Measurements from ENCODE around the gene RAD51D. TPM values are rescaled to one million over a fixed set of nuclear protein-coding genes. Genes with fewer than 3 reads are reported as not detected.

RAD51D gene
- total and polyA plus RNA-seq, 11 donors: 2.1 to 9.2 (median 5.0) TPM

GRCh38 chr17:35103271-35103670 is 16.4 kb downstream of the RAD51D start:
- no peak overlapping the region for H3K27ac ChIP-seq
- no peaks in the 10 kb centered on the region for H3K4me1 ChIP-seq
- intact Hi-C loops (cut with DNase I): no loop called here
- no peak for TF ChIP-seq POLR2A (IDR thresholded peaks at IDR 0.05)
- no peaks in the 10 kb centered on the region for H3K27me3 ChIP-seq
- DNase-seq: no peak
- 94 to 99% (median 98%) methylated on average over 5 of the region's 5 CpGs for WGBS, 4 donors
- ATAC-seq: no peak
- no peak overlapping the region for H3K4me3 ChIP-seq
- H3K36me3 ChIP-seq: peaks cover 0 to 79% (median 61%) of the 10 kb centered on the region in 9 donors
- no peaks in the 10 kb centered on the region for H3K9me3 ChIP-seq

GRCh38 chr17:35101725-35102124 is 17.9 kb downstream of the RAD51D start:
- no peak overlapping the region for H3K27ac ChIP-seq
- no peaks in the 10 kb centered on the region for H3K9me3 ChIP-seq
- DNase-seq: no peak
- intact Hi-C loops (cut with DNase I): no loop called here
- no peaks in the 10 kb centered on the region for H3K27me3 ChIP-seq
- peaks cover 0 to 84% (median 61%) of the 10 kb centered on the region in 9 donors for H3K36me3 ChIP-seq
- no peak overlapping the region for H3K4me3 ChIP-seq
- TF ChIP-seq CTCF (IDR thresholded peaks at IDR 0.05): no peak
- TF ChIP-seq POLR2A (IDR thresholded peaks at IDR 0.05): no peak
- whole genome bisulfite sequencing, 4 donors: 93 to 99% (median 98%) methylated on average over 2 of the region's 2 CpGs
- ATAC-seq: no peak
- no peaks in the 10 kb centered on the region for H3K4me1 ChIP-seq

- Histone ChIP-seq H3K27me3 (no peaks in the 10 kb centered on the region), H3K4me3 (no peak overlapping the region), H3K27ac (no peak overlapping the region), H3K36me3 (peaks cover 0 to 82% (median 54%) of the 10 kb centered on the region in 9 donors), H3K9me3 (no peaks in the 10 kb centered on the region), H3K4me1 (no peaks in the 10 kb centered on the region)
- no peak for ATAC-seq
- intact Hi-C loops (cut with DNase I): no loop called here
- TF ChIP-seq CTCF (IDR thresholded peaks at IDR 0.05) (no peak), POLR2A (IDR thresholded peaks at IDR 0.05) (no peak)
- WGBS, 4 donors: 96 to 97% (median 96%) methylated on average over 14 of the region's 14 CpGs
- DNase-seq: no peak
Measured at GRCh38 chr17:35101036-35101435, 18.6 kb downstream of the RAD51D start.

GRCh38 chr17:35099908-35100307 is 19.8 kb downstream of the RAD51D start:
- no peak for TF ChIP-seq CTCF (IDR thresholded peaks at IDR 0.05)
- no peak for TF ChIP-seq POLR2A (IDR thresholded peaks at IDR 0.05)
- WGBS, 4 donors: 86 to 93% (median 91%) methylated on average over 3 of the region's 3 CpGs
- intact Hi-C loops (cut with DNase I): no loop called here
- DNase-seq (no peak), ATAC-seq (no peak)
- H3K36me3 ChIP-seq: peaks cover 0 to 71% (median 44%) of the 10 kb centered on the region in 9 donors
- H3K9me3 ChIP-seq: no peaks in the 10 kb centered on the region
- no peak overlapping the region for H3K4me3 ChIP-seq
- H3K27ac ChIP-seq: no peak overlapping the region
- H3K27me3 ChIP-seq: no peaks in the 10 kb centered on the region
- H3K4me1 ChIP-seq: no peaks in the 10 kb centered on the region

- WGBS, 4 donors: 85 to 92% (median 86%) methylated on average over 2 of the region's 2 CpGs
- intact Hi-C loops (cut with DNase I): no loop called here
- H3K27me3 ChIP-seq: no peaks in the 10 kb centered on the region
- no peaks in the 10 kb centered on the region for H3K9me3 ChIP-seq
- no peak overlapping the region for H3K27ac ChIP-seq
- no peak for ATAC-seq
- DNase-seq: no peak
- H3K4me3 ChIP-seq: no peak overlapping the region
- TF ChIP-seq CTCF (IDR thresholded peaks at IDR 0.05) (no peak), POLR2A (IDR thresholded peaks at IDR 0.05) (no peak)
- H3K36me3 ChIP-seq: peaks cover 0 to 51% (median 35%) of the 10 kb centered on the region in 9 donors
- no peaks in the 10 kb centered on the region for H3K4me1 ChIP-seq
Measured at GRCh38 chr17:35097776-35098175, 21.9 kb downstream of the RAD51D start.

Data from heart left ventricle (tissue), 16 donors.